GM21576 (cell line): ENCODE data around the gene DNAH10.

Experiments used
- ATAC-seq: cut with Tn5 transposase; IDR thresholded peaks from one replicate; pipeline ENCODE4 v1.9.1; 2021; ENCODE audit warnings: mild to moderate bottlenecking, moderate library complexity; ENCODE audit not compliant: unreplicated experiment

Gene DNAH10

DNA sequence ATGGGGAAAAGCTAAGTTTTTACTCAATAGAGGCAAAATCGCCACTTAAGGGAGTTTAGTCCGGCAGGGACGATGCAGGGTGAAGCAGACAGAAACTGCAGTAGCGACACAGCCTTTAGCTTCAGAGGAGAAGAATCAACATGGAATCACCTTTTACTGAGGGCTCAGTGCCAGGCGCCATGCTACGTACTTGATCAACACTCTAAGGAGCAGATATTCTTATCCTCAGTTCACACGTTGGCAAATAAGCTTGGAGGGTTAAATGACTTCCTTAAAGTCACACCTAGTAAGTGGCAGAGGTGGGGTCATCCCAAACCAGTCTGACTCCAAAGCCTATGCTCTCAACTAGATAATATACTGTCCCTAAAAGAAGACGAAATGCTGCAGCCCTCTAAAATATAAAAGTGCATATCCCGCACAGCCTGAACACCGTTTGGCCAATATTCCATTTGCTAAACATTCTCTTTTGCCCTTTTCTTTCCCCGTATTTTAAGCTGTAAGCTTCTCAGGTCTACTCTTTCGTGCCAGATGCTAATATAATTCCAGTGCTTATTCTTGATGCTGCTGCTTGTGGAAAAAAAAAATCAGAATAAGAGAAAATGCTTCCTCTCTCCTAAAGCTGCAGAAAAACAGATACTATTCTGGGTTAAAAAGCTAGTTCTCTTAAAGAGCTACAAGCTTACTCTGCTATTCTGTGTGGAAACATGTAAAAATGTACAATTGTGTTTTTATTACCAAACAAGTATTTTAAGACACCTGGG is 199.7 kb downstream of the DNAH10 start:
- no peak for ATAC-seq

DNA sequence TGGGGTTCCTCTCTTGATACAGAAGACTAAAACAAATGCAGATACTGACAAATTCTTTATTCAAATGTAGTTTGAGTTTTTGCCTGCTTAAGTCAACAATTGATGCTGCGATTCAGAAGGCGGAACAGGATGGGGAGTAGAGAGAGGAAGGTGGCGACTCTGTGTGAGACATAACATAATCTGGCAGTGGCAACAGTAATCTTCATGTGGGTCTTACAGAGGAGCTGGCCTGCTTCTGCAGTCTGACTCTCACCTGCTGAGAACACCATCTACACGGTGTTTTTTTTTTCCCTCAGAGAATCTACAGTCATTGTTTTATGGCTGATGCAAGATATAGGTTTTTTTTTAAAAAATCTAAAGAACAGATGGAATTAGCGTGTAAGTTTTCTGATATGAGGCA is 200.4 kb downstream of the DNAH10 start:
- no peak for ATAC-seq

GRCh38 chr12:123963821-123964220 is 201.7 kb downstream of the DNAH10 start:
- ATAC-seq: no peak

DNA sequence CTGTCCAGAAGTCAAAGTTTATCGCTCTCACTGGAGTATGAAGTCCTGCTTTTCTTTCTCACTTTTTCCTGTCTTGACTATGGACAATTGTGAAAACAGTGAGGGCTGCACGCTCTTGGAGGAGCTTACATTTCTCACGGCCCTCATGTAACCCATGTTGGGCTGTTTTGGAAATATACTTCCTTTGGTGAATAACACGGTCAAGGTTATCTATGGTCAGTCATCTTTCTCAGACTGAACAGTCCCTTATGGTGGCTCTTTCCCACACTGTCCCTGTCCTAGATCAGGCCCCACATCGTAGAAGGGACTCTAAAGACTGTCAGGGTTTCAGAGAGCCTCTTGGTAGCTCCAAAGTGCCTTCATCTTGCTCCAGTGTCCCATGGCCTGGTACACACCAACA is 203.3 kb downstream of the DNAH10 start:
- no peak for ATAC-seq

DNA sequence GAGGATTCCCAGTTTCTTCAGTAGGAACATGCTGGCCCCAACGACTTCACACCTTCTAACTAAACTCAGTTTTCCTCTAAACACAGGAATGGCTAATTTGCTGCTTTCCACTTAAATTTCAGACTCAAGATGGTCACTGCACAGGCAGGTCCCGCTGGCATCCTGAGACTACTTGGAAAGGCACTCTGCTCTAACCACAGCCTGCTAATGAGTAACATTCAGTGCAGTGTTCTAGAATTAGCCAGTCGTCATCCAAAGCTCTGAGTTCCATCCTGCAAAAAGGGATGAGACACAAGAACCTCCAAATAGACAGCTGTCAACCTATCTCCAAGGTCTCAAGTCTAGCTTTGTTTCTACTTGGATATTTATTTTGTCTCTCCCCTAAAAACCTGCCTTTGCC is 204.5 kb downstream of the DNAH10 start:
- no peak for ATAC-seq

DNA sequence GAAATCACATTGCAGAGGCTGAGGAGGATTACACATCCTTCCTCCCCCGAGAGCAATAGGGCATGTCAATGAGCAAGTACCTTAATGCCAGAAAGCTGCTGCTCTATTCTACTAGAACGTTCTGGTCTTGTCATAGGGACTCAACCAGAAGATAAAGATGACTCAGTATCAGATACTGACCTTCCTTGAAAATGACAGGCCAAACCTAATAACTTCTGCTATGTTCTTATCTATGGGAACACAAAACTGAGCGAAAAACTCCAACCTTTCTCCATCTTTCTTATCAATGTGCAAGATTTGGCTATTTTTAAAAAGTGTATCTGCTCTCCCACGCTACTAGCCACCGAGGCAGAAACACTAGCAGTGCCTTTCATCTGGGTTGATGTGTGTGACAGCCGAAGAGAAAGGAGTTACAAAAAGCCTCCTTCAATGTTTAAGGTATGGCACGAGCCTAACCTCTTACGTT is 205.1 kb downstream of the DNAH10 start:
- ATAC-seq: no peak

GRCh38 chr12:123971449-123971769 is 209.3 kb downstream of the DNAH10 start:
- no peak for ATAC-seq

DNA sequence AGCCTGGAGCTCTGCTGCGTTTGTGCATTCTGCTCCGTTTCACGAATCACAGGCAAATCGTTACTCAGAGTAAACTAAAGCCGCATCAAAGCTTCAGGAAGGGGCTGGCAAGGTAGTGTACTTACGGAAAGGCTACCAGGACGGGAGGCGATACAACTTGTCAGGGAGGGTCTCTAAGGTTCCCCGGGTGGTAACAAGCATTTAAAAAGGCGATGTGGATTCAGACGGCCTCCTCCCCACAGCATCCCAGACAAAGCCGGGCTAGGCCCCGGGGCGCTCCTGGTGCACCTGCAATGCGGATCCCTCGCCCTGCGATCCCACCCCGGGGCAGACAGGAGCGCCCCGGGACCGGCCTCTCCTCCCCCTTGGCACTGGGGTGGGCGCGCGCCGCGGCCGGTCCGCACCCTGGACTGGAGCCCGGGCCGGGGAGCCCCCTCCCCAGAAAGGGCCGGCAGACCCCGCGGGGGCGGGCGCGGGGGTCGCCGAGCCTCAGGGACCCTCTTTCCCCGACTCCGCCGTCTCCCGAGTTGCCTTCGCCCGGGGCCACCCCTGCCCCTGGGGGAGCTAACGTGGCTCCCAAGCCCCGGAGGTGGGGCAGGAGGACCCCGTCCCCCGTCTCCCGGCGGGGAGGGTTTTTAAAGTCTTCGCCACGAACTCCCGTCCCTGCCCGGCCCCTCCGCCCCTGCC is 209.8 kb downstream of the DNAH10 start:
- ATAC-seq: peak; percentile 8

- peak; percentile 74 for ATAC-seq
Observed at GRCh38 chr12:123972457-123973401, 210.6 kb downstream of the DNAH10 start, which contains the start of the genes CCDC92 and ZNF664. Gene CCDC92 (minus strand): TSS chr12:123972831. CDS start chr12:123944305, 28,526 bp downstream. Gene ZNF664 (plus strand): TSS chr12:123973215. CDS start chr12:124012145, 38,930 bp downstream.

GRCh38 chr12:123973552-123974341 is 211.6 kb downstream of the DNAH10 start:
- ATAC-seq: no peak

GRCh38 chr12:123976227-123976826 is 214.2 kb downstream of the DNAH10 start:
- ATAC-seq: no peak

DNA sequence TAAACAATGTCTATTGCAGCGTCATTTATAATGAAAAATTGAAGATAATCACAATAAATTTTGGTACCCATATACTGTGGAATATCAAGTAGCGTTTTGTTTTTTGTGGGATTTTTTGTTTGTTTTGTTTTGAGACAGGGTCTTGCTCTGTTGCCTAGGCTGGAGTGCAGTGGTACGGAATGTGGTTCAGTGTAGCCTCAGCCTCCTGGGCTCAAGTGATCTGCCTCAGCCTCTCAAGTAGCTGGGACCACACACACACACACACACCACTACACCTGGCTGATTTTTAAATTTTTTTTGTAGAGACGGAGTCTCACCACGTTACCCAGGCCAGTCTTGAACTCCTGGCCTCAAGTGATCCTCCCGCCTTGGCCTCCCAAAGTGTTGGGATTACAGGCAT is 217.5 kb downstream of the DNAH10 start:
- no peak for ATAC-seq

- ATAC-seq: no peak
Observed at GRCh38 chr12:123982269-123982668, 220.2 kb downstream of the DNAH10 start.

- no peak for ATAC-seq
Observed at GRCh38 chr12:123983822-123984485, 221.9 kb downstream of the DNAH10 start.

- no peak for ATAC-seq
Observed at GRCh38 chr12:123984903-123985302, 222.8 kb downstream of the DNAH10 start.
